ENCODE results near the gene MIAT.
A peak's percentile ranks its signal among the peaks of the same experiment; 100 is the strongest.

The MIAT gene

GRCh38 chr22:26632422-26633155, 24.8 kb upstream of the MIAT start:
- DNase-seq (ENCODE audit: low spot score), result no peak

GRCh38 chr22:26634189-26634588, 23.2 kb upstream of the MIAT start:
- DNase-seq (ENCODE audit: low spot score), result no peak

- DNase-seq (ENCODE audit: low spot score), result no peak
Measured at GRCh38 chr22:26635117-26635516, 22.3 kb upstream of the MIAT start.

GRCh38 chr22:26636296-26636695, 21.1 kb upstream of the MIAT start:
- DNase-seq (ENCODE audit: low spot score), result no peak

- no peak for DNase-seq (ENCODE audit: low spot score)
Measured at GRCh38 chr22:26642465-26643417, 14.6 kb upstream of the MIAT start.

GRCh38 chr22:26643418-26644100, 13.8 kb upstream of the MIAT start:
- no peak for DNase-seq (ENCODE audit: low spot score)

GRCh38 chr22:26646158-26646557, 11.2 kb upstream of the MIAT start:
- no peak for DNase-seq (ENCODE audit: low spot score)

GRCh38 chr22:26648011-26648497, 9.3 kb upstream of the MIAT start:
- no peak for DNase-seq (ENCODE audit: low spot score)

GRCh38 chr22:26648528-26649388, 8.6 kb upstream of the MIAT start:
- no peak for DNase-seq (ENCODE audit: low spot score)

GRCh38 chr22:26650722-26651421, 6.5 kb upstream of the MIAT start:
- DNase-seq (ENCODE audit: low spot score), result no peak

GRCh38 chr22:26651815-26652214, 5.6 kb upstream of the MIAT start:
- DNase-seq (ENCODE audit: low spot score), result no peak

- DNase-seq (ENCODE audit: low spot score), result no peak
Measured at GRCh38 chr22:26658161-26658560, 773 bp downstream of the MIAT start.

GRCh38 chr22:26658671-26659478, 1.5 kb downstream of the MIAT start:
- DNase-seq (ENCODE audit: low spot score), result peak; percentile 66

GRCh38 chr22:26660356-26660755, 3.0 kb downstream of the MIAT start:
- no peak for DNase-seq (ENCODE audit: low spot score)

GRCh38 chr22:26660961-26661578, 3.7 kb downstream of the MIAT start:
- DNase-seq (ENCODE audit: low spot score), result no peak

- DNase-seq (ENCODE audit: low spot score), result no peak
Measured at GRCh38 chr22:26662160-26662559, 4.8 kb downstream of the MIAT start.

- no peak for DNase-seq (ENCODE audit: low spot score)
Measured at GRCh38 chr22:26663374-26663923, 6.1 kb downstream of the MIAT start.

- no peak for DNase-seq (ENCODE audit: low spot score)
Measured at GRCh38 chr22:26665813-26666231, 8.4 kb downstream of the MIAT start.

GRCh38 chr22:26667140-26667539, 9.8 kb downstream of the MIAT start:
- no peak for DNase-seq (ENCODE audit: low spot score)

Data from kidney capillary endothelial cell (primary cell).